Right kidney (tissue), 1 donor: ENCODE results near the gene WDR7.

Source experiments
- DNase-seq: peaks from one replicate; pipeline ENCODE4 v3.0.0-alpha.2; 2016

WDR7 gene

GRCh38 chr18:57050310-57050949 lies 399.3 kb downstream of the WDR7 start:
- no peak for DNase-seq

- DNase-seq: no peak
Observed at GRCh38 chr18:57051021-57051656, 400.0 kb downstream of the WDR7 start.

- DNase-seq: no peak
Observed at GRCh38 chr18:57051657-57052044, 400.5 kb downstream of the WDR7 start.

GRCh38 chr18:57052173-57052572 lies 401.0 kb downstream of the WDR7 start:
- DNase-seq: no peak

- DNase-seq: no peak
Observed at GRCh38 chr18:57052759-57053158, 401.6 kb downstream of the WDR7 start.

- DNase-seq: no peak
Observed at GRCh38 chr18:57054891-57055290, 403.7 kb downstream of the WDR7 start.

- DNase-seq: no peak
Observed at GRCh38 chr18:57057890-57058289, 406.7 kb downstream of the WDR7 start.

- no peak for DNase-seq
Observed at GRCh38 chr18:57058734-57059133, 407.6 kb downstream of the WDR7 start.

GRCh38 chr18:57059366-57059765 lies 408.2 kb downstream of the WDR7 start:
- no peak for DNase-seq

- no peak for DNase-seq
Observed at GRCh38 chr18:57060814-57061213, 409.7 kb downstream of the WDR7 start.

- DNase-seq: no peak
Observed at GRCh38 chr18:57062178-57062577, 411.0 kb downstream of the WDR7 start.

- no peak for DNase-seq
Observed at GRCh38 chr18:57062844-57063243, 411.7 kb downstream of the WDR7 start.

GRCh38 chr18:57063601-57064103 lies 412.5 kb downstream of the WDR7 start:
- DNase-seq: no peak

- no peak for DNase-seq
Observed at GRCh38 chr18:57073501-57074187, 422.5 kb downstream of the WDR7 start.

- DNase-seq: no peak
Observed at GRCh38 chr18:57075716-57076400, 424.7 kb downstream of the WDR7 start.

GRCh38 chr18:57077005-57077765 lies 426.0 kb downstream of the WDR7 start:
- no peak for DNase-seq

- DNase-seq: no peak
Observed at GRCh38 chr18:57077786-57078552, 426.8 kb downstream of the WDR7 start.

GRCh38 chr18:57078614-57079013 lies 427.5 kb downstream of the WDR7 start:
- no peak for DNase-seq

- no peak for DNase-seq
Observed at GRCh38 chr18:57080479-57080878, 429.3 kb downstream of the WDR7 start.

- DNase-seq: no peak
Observed at GRCh38 chr18:57081899-57082298, 430.7 kb downstream of the WDR7 start.

GRCh38 chr18:57083485-57083884 lies 432.3 kb downstream of the WDR7 start:
- no peak for DNase-seq
